Chondrocyte (in vitro differentiated cells): Measurements from ENCODE around the gene AP3B2. TPM values are rescaled to one million over a fixed set of nuclear protein-coding genes. Genes with fewer than 3 reads are reported as not detected.

ENCODE experiments used
- DNase-seq: peaks from one replicate; pipeline ENCODE4 v3.0.0; 2021; ENCODE audit warnings: mixed read lengths, low spot score
- H3K27ac Mint-ChIP-seq: one replicate; pipeline ENCODE4 v1.8.0; 2021; ENCODE audit warnings: mild to moderate bottlenecking, moderate library complexity, mixed read lengths; ENCODE audit not compliant: unreplicated experiment
- H3K27me3 Mint-ChIP-seq: 2 replicates; pipeline ENCODE4 v1.8.0; 2021; ENCODE audit warnings: low read depth, mixed read lengths
- H3K36me3 Mint-ChIP-seq: 2 replicates; pipeline ENCODE4 v1.8.0; 2021; ENCODE audit warnings: low read depth, mixed read lengths
- H3K4me1 Mint-ChIP-seq: 2 replicates; pipeline ENCODE4 v1.8.0; 2021; ENCODE audit warnings: low read depth, mild to moderate bottlenecking, mixed read lengths
- H3K4me3 Mint-ChIP-seq: one replicate; pipeline ENCODE4 v1.8.0; 2021; ENCODE audit warnings: mild to moderate bottlenecking, moderate library complexity, mixed read lengths; ENCODE audit not compliant: unreplicated experiment
- H3K9me3 Mint-ChIP-seq: 2 replicates; pipeline ENCODE4 v1.8.0; 2021; ENCODE audit warnings: low read depth, mixed read lengths
- long read RNA-seq: library from polyadenylated mRNA; stranded (forward); transcript quantifications from one replicate; pipeline ENCODE4 v2.0.0, GENCODE V29; 2021
- total RNA-seq: library from RNA; stranded (reverse); gene quantifications from 3 replicates; pipeline ENCODE4 v1.2.1, GENCODE V29; 2021
- TF ChIP-seq, protein P1 (sequence below): fragments of 200-600 bp; sonication (generic); IDR thresholded peaks from 2 replicates; pipeline ENCODE4 v1.5.0; 2021; ENCODE audit warnings: antibody characterized with exemption, mild to moderate bottlenecking, moderate library complexity

AP3B2 gene, protein sequence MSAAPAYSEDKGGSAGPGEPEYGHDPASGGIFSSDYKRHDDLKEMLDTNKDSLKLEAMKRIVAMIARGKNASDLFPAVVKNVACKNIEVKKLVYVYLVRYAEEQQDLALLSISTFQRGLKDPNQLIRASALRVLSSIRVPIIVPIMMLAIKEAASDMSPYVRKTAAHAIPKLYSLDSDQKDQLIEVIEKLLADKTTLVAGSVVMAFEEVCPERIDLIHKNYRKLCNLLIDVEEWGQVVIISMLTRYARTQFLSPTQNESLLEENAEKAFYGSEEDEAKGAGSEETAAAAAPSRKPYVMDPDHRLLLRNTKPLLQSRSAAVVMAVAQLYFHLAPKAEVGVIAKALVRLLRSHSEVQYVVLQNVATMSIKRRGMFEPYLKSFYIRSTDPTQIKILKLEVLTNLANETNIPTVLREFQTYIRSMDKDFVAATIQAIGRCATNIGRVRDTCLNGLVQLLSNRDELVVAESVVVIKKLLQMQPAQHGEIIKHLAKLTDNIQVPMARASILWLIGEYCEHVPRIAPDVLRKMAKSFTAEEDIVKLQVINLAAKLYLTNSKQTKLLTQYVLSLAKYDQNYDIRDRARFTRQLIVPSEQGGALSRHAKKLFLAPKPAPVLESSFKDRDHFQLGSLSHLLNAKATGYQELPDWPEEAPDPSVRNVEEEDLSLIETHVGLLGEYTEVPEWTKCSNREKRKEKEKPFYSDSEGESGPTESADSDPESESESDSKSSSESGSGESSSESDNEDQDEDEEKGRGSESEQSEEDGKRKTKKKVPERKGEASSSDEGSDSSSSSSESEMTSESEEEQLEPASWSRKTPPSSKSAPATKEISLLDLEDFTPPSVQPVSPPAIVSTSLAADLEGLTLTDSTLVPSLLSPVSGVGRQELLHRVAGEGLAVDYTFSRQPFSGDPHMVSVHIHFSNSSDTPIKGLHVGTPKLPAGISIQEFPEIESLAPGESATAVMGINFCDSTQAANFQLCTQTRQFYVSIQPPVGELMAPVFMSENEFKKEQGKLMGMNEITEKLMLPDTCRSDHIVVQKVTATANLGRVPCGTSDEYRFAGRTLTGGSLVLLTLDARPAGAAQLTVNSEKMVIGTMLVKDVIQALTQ
- total RNA-seq = 0.80 to 0.97 TPM in 2 of 3 replicates, not detected in the other
- long read RNA-seq, partial matches to known transcripts = 0 of 2 reads
- long read RNA-seq, other reads (novel, unspliced or antisense) = 1 of 2 reads

GRCh38 chr15:82709421-82710207 is at the start of gene AP3B2:
TSS of gene AP3B2 (minus strand) at chr15:82709875. CDS start at chr15:82709706, 169 bp downstream.
- Mint-ChIP-seq H3K9me3 (no peaks in the 10 kb centered on the region), H3K27ac (no peak within 1 kb of the TSS), H3K4me3 (peak within 1 kb of the TSS; percentile 72), H3K27me3 (peaks cover 10% of the 10 kb centered on the region), H3K36me3 (no peaks in the 10 kb centered on the region), H3K4me1 (peaks cover 3% of the 10 kb centered on the region)
- no peak for DNase-seq
- TF ChIP-seq, protein P1, sequence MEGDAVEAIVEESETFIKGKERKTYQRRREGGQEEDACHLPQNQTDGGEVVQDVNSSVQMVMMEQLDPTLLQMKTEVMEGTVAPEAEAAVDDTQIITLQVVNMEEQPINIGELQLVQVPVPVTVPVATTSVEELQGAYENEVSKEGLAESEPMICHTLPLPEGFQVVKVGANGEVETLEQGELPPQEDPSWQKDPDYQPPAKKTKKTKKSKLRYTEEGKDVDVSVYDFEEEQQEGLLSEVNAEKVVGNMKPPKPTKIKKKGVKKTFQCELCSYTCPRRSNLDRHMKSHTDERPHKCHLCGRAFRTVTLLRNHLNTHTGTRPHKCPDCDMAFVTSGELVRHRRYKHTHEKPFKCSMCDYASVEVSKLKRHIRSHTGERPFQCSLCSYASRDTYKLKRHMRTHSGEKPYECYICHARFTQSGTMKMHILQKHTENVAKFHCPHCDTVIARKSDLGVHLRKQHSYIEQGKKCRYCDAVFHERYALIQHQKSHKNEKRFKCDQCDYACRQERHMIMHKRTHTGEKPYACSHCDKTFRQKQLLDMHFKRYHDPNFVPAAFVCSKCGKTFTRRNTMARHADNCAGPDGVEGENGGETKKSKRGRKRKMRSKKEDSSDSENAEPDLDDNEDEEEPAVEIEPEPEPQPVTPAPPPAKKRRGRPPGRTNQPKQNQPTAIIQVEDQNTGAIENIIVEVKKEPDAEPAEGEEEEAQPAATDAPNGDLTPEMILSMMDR = peak; percentile 20

- Mint-ChIP-seq H3K36me3 (peaks cover 16% of the 10 kb centered on the region), H3K4me3 (peak overlapping the region; percentile 96), H3K4me1 (peaks cover 31% of the 10 kb centered on the region), H3K27me3 (no peaks in the 10 kb centered on the region), H3K9me3 (no peaks in the 10 kb centered on the region), H3K27ac (peak overlapping the region; percentile 92)
- TF ChIP-seq, protein P1 = no peak
- no peak for DNase-seq
These were observed 41.6 kb upstream of the AP3B2 start for GRCh38 chr15:82751308-82751707.

GRCh38 chr15:82750831-82751180 is 41.1 kb upstream of the AP3B2 start:
- H3K4me1 Mint-ChIP-seq = peaks cover 31% of the 10 kb centered on the region
- TF ChIP-seq, protein P1 = peak; percentile 19
- H3K27ac Mint-ChIP-seq = peak overlapping the region; percentile 92
- peak overlapping the region; percentile 96 for H3K4me3 Mint-ChIP-seq
- no peaks in the 10 kb centered on the region for H3K27me3 Mint-ChIP-seq
- H3K36me3 Mint-ChIP-seq = peaks cover 12% of the 10 kb centered on the region
- DNase-seq = no peak
- H3K9me3 Mint-ChIP-seq = no peaks in the 10 kb centered on the region

DNA sequence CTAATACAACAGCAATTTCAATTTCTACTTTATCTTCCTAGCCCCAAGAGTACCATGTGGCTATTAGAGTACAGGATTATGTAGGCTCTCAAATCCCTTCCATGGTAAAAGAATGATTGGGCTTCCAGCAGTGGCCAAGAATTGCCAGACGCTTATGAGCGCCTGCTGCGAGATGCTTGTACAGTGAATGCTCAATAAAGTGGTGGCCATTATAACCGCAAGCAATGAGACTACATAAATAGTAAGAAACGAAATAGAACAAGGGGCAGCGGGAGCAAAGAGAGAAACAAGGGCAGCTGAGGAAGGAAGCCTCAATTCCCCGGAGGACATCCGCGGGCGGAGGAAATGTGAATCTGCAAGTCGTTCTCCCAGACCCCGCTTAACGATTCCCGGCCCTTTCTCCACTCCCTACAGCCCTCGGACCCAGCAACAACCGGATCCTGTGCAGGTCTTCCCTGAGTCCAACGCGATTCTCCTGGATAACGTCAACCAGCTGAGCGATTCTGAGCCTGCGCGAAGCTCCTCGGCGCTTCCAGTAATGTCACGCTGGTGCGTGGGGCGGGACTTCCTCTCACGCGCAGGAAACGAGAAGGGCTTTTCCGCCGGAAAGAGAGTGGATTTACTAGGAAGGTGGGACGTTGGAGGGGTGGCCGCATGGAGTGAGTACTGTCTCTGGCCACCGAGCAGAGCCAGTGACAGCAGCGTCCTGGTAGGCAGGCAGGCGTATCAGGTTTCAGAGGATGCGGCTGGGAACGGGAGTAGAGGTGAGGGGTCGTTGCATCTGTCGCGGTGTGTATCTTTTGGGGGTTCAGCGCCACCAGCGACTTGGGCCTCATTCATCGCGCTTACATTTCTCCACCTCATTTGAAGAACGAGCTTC is 40.5 kb upstream of the AP3B2 start:
- H3K9me3 Mint-ChIP-seq = no peaks in the 10 kb centered on the region
- no peaks in the 10 kb centered on the region for H3K27me3 Mint-ChIP-seq
- peak overlapping the region; percentile 96 for H3K4me3 Mint-ChIP-seq
- H3K27ac Mint-ChIP-seq = peak overlapping the region; percentile 92
- peaks cover 9% of the 10 kb centered on the region for H3K36me3 Mint-ChIP-seq
- TF ChIP-seq, protein P1 = no peak
- peaks cover 31% of the 10 kb centered on the region for H3K4me1 Mint-ChIP-seq
- peak; percentile 95 for DNase-seq
